ENCODE data around the gene BAMBI.

BAMBI gene

GRCh38 chr10:28674782-28675181 lies 2.5 kb upstream of the BAMBI start:
- DNase-seq (ENCODE audit: low read depth, low spot score), result no peak

DNA sequence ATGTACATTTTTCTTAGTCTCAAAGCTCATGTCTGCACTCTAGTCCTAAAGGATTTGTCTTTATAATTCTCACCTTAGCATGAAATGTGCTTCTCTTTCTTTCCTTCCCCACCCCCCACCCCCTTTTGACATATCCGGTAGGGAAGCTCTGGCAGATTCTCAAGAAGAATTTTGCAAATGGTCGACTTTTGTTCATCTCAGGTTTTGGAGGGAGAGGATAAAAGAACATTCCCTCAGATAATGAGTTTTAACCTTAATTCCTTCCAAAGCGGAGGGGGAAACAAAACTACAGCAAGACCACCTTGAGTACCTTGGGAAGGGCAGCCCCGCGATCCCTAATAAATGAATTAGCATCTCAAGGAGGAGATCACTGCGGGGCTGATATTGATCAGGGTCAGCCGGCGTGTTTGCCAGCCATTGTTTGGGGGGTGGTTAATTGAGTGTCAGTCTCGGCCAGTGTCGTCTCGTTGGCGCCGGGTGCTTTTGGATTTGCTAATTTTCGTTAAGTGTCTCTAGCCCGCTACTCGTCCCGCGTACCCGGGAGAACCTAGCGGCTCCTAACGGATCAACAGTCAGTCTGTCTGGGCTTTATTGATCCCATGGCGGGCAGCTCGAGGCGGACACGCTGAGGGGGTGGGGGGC lies 874 bp upstream of the BAMBI start:
- DNase-seq (ENCODE audit: low read depth, low spot score), result no peak

GRCh38 chr10:28677888-28678686 lies 766 bp downstream of the BAMBI start:
- no peak for DNase-seq (ENCODE audit: low read depth, low spot score)

DNA sequence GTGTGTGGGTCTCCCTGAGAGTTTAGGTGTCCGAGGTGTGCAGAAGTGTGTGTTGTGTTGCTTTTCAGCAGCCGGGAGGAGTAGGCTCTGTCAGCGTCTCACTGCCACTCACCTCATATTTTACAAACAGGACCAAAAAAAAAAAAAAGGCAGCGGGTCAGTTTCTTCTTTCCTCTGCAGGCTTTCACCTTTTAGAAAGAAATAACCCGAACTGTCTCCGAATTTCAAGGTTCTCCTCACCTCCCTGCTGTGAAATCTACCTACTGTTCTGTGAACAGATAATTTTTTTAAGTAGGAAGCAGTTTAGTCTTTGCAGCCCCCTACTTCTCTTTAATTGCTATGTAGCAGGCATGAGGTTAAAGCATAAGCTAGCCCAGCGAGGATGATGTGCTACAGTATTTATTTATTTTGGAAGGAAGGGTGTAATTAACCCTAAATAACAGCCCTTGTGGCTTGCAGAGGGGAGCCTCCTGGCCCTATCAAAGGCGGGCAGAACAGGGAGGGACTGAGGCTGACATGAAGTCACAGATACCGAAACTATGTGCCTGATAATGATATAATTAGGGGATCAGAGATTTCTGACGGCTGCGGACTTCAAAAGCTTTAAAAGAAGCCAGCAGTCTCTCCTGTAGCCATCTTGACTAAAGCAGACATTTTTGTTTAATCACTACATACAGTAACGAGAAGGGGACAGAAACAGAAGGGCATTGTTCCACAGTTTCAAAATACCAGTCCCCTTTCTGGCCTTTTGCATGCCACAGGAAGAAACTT lies 1.6 kb downstream of the BAMBI start:
- no peak for DNase-seq (ENCODE audit: low read depth, low spot score)

DNA sequence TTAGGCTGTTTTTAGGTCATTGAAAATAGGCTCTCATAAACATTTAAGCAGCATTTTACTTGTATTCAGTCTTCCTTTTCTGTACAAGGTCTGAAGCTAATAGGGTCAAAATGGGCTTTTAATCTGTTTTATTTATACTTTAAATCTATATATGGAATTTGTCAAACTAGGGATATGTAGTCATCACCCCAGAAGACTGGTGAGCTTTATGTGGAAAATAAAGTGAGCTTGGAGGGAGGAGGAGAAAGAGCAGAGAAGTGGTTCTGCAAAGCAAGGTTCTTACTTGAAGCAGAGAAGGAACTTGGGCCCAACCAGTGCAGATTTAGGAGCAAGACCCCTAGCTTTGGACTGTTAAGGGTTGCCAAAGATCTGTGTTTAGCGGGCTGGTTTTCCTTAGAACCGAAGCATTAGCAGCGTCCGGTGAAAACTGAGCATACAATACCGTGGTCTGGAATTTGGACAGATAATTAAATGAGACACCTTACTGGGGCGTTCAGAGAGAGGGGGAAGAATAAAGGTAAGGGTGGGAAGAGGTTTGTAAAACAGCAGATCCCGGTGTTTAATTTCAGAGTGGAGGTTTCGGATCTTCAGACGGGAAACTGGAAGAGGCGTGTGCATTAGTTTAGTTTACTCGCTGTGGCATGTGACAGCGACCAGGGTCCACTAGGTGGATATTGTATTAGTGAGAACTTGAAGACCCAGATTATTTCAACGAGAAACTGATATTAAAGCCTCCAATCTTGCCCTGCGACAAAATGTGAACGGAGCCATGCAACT lies 2.4 kb downstream of the BAMBI start:
- no peak for DNase-seq (ENCODE audit: low read depth, low spot score)

GRCh38 chr10:28680358-28680752 lies 3.0 kb downstream of the BAMBI start:
- DNase-seq (ENCODE audit: low read depth, low spot score), result no peak

- DNase-seq (ENCODE audit: low read depth, low spot score), result no peak
Observed at GRCh38 chr10:28681291-28681763, 4.0 kb downstream of the BAMBI start.

GRCh38 chr10:28681928-28682750 lies 4.8 kb downstream of the BAMBI start:
- no peak for DNase-seq (ENCODE audit: low read depth, low spot score)

DNA sequence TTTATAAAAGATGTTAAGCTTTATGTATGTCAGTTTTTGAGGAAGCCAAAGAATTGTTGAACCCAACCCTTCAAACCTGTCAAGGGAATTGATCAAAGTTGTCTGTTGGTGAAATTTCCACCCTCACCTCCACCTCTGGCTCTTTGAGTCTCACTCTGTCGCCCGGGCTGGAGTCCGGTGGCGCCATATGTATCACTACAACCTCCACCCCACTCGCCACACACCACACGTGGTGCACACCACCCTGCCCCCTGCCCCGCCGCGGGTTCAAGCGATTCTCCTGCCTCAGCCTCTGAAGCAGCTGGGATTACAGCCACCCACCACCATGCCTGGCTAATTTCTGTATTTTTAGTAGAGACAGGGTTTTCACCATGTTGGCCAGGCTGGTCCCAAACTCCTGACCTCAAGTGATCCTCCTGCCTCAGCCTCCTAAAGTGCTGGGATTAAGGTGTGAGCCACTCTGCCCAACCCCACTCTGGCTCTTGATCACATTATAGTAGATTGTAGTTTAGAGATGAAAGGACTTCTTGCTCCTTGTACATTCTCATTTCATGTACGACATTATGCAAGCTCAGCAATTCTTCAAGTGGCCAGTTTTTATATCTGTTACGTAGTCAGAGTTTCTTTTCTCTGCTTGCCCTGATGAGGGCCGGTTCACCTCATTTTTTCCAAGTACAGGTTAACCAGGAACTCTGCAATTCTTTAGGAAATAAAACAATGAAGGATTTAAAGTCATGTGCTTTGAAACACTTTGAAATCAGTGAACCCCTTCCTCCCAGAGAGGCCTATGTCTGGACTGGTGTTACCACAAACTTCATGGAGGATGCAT lies 7.0 kb downstream of the BAMBI start:
- DNase-seq (ENCODE audit: low read depth, low spot score), result no peak

DNA sequence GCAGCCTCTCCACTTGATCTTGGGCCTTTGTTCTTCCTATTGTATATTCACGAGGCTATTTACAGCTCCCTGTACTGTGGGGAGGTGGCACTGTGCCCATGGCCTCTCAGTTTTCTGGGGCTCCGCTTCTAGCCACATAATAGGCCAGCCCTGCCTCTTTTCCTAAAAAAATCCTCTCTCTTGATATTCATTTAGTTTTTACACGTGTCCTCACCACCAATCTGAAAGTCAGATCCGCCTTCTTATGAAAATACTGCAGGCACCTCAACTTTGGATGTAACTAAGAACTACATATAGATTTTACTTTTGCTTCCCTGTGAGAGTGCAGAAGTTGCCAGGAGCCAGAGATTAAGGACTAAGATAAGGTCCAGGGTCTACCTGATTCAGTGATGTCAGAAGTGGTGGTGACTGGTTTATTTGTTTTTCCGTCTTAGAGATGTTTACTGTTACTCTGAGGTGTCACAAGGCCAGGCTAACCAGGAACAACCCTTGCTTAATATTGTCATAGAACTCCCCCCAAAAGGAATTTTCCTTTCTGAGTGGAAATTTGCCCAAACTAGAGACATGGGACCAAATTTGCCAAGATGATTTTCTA lies 7.8 kb downstream of the BAMBI start:
- DNase-seq (ENCODE audit: low read depth, low spot score), result no peak

- DNase-seq (ENCODE audit: low read depth, low spot score), result no peak
Observed at GRCh38 chr10:28685717-28686116, 8.4 kb downstream of the BAMBI start.

DNA sequence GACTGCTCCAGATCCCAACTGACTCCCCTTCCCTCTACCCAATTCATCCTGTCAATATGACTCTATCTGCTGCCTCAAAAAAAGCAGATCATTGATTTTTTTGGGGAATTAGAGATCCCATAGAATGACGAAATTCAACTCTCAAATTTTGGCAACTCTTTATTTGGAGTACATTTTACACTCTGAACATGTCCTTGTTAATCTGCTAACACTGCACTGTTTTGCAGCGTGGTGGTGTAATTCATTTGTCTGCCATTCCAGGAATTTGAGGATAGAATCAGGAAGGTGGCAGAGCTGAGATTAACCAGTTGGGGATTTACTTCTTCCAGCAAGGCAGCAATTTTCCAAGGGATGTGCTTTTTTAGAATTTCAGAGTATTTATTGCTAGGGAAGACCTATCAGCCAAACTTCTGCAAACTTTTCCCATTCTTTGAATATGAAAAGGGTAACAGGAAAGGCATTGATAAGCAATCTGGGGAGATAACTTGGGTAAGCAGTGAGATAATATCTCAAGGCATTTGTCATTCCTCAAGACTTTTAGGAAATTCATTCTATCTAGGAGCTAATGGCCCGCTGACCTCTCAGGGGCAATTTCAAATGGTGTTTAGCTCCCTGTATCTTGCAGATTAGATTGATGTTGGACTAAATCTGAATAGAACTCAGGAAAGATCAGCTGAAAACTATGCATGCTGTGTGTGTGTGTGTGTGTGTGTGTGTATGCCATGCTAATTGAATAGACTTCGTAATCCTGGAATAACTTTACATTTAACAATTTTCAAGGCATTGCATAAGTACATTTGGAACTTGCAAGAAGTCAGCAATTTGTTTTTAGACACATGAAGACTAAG lies 9.7 kb downstream of the BAMBI start:
- no peak for DNase-seq (ENCODE audit: low read depth, low spot score)

GRCh38 chr10:28687683-28688001 lies 10.3 kb downstream of the BAMBI start:
- DNase-seq (ENCODE audit: low read depth, low spot score), result no peak

DNA sequence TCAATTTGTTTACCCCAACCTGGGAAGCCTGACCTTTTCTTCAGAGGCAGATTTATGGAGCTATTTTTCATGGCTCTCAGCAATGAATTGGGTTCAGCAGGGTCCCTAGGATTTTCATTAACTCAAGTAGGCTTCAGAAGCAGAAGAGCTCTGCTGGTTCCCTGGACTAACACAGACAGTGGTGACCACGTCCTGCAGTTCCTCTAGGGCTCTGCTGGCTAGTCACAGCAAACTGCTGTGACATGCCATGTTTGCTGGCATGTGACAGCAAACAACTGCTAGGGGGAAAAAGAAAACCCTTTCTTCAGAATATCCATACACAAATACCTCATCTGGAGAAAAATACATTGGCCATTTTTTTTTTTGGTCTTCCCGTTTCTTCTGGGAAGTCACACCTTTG lies 13.2 kb downstream of the BAMBI start:
- DNase-seq (ENCODE audit: low read depth, low spot score), result no peak

DNA sequence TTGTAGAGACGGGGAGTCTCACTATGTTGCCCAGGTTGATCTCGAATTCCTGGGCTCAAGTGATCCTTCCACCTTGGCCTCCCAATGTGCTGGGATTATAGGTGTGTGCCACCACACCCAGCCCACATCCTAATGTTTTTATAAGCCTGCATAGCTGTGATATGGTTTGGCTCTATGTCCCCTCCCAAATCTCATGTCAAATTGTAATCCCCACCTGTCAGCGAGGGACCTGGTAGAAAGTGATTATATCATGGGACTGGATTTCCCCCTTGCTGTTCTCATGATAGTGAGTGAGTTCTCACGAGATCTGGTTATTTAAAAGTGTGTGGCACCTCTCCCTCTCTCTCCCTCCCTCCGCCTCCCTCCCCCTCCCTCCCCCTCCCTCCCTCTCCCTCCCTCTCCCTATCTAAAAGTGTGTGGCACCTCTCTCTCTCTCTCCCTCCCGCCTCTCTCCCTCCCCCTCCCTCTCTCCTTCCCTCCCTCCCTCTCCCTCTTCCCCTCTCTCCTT lies 13.9 kb downstream of the BAMBI start:
- no peak for DNase-seq (ENCODE audit: low read depth, low spot score)

DNA sequence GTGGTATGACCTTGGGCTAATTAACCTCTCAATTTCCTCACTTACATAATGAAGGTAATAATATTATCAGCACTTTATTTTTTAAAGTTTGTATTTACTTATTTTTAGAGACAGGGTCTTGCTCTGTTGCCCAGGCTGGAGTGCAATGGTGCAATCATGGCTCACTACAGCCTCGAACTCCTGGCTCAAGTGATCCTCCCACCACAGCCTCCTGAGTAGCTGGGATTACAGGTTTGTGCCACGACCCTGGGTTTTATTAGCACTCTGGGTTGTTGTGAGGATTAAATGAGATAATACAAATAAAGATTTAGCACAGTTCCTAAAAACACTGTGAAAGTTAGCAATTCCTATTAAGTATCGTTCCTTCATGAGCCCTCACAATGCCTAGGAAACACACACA lies 14.7 kb downstream of the BAMBI start:
- DNase-seq (ENCODE audit: low read depth, low spot score), result no peak

- DNase-seq (ENCODE audit: low read depth, low spot score), result no peak
Observed at GRCh38 chr10:28694530-28694929, 17.2 kb downstream of the BAMBI start.

GRCh38 chr10:28698075-28698474 lies 20.8 kb downstream of the BAMBI start:
- DNase-seq (ENCODE audit: low read depth, low spot score), result no peak
